GM23248 (cell line): ENCODE results near the gene LSM14A. TPM values are rescaled to one million over a fixed set of nuclear protein-coding genes. Genes with fewer than 3 reads are reported as not detected.

Experiments
- DNase-seq: peaks from one replicate; pipeline ENCODE4 v3.0.0-alpha.2; 2015
- H2AFZ ChIP-seq: fragments of 200-600 bp; sonication (generic); 2 replicates; pipeline ENCODE4 v1.6.1; 2016; ENCODE audit warnings: antibody characterized with exemption
- H3F3A ChIP-seq: fragments of 200-600 bp; sonication (generic); 2 replicates; pipeline ENCODE4 v1.6.1; 2016; ENCODE audit warnings: mild to moderate bottlenecking, antibody characterized with exemption, mixed run types; ENCODE audit not compliant: insufficient read depth
- H3K27ac ChIP-seq: fragments of 200-600 bp; sonication (generic); 2 replicates; pipeline ENCODE4 v1.5.1; 2016; ENCODE audit warnings: mild to moderate bottlenecking
- H3K27me3 ChIP-seq: fragments of 200-600 bp; sonication (generic); replicated peaks from 2 replicates; pipeline ENCODE4 v1.6.1; 2016; ENCODE audit warnings: mild to moderate bottlenecking; ENCODE audit not compliant: insufficient read depth
- H3K36me3 ChIP-seq: fragments of 200-600 bp; sonication (generic); 2 replicates; pipeline ENCODE4 v1.6.1; 2016; ENCODE audit warnings: low read depth, mild to moderate bottlenecking
- H3K4me1 ChIP-seq: fragments of 200-600 bp; sonication (generic); 2 replicates; pipeline ENCODE4 v1.6.1; 2016; ENCODE audit warnings: mild to moderate bottlenecking; ENCODE audit not compliant: insufficient read depth
- H3K4me2 ChIP-seq: fragments of 200-600 bp; sonication (generic); one replicate; pipeline ENCODE4 v1.6.1; 2016; ENCODE audit warnings: mild to moderate bottlenecking; ENCODE audit not compliant: unreplicated experiment
- H3K4me3 ChIP-seq: fragments of 200-600 bp; sonication (generic); 2 replicates; pipeline ENCODE4 v1.5.1; 2016; ENCODE audit warnings: mild to moderate bottlenecking
- H3K79me2 ChIP-seq: fragments of 200-600 bp; sonication (generic); 2 replicates; pipeline ENCODE4 v1.6.1; 2016; ENCODE audit warnings: mild to moderate bottlenecking; ENCODE audit not compliant: insufficient read depth
- H3K9ac ChIP-seq: fragments of 200-600 bp; sonication (generic); 2 replicates; pipeline ENCODE4 v1.6.1; 2016; ENCODE audit warnings: mild to moderate bottlenecking
- H3K9me2 ChIP-seq: fragments of 200-600 bp; sonication (generic); 2 replicates; pipeline ENCODE4 v1.6.1; 2016; ENCODE audit warnings: mixed run types, mild to moderate bottlenecking, moderate library complexity; ENCODE audit not compliant: insufficient read depth
- H3K9me3 ChIP-seq: fragments of 200-600 bp; sonication (generic); one replicate; pipeline ENCODE4 v1.6.1; 2017; ENCODE audit warnings: low read depth
- H4K20me1 ChIP-seq: fragments of 200-600 bp; sonication (generic); 2 replicates; pipeline ENCODE4 v1.6.0; 2016; ENCODE audit not compliant: insufficient read depth
- EZH2 ChIP-seq: fragments of 200-600 bp; sonication (generic); IDR thresholded peaks from 2 replicates; pipeline ENCODE4 v1.6.1; 2018; ENCODE audit warnings: antibody characterized with exemption, mild to moderate bottlenecking; ENCODE audit not compliant: insufficient read depth, poor library complexity, severe bottlenecking
- EZH2phosphoT487 ChIP-seq: fragments of 200-600 bp; sonication (generic); IDR thresholded peaks from 2 replicates; pipeline ENCODE4 v1.6.1; 2018; ENCODE audit warnings: antibody characterized with exemption, moderate library complexity, mild to moderate bottlenecking, low read depth; ENCODE audit not compliant: insufficient read depth
- WGBS, 2 experiments: methylation state at CpG; one replicate each; pipeline ENCODE4 v1.1.6; 2015 to 2017; ENCODE audit warnings: low lambda C conversion rate in 2 of 2, low coverage in 1 of 2; ENCODE audit errors: missing lambda C conversion rate in 2 of 2; 5-methylcytosine and 5-hydroxymethylcytosine counted together
- in situ Hi-C: fragments of 300-500 bp; cut with MboI; formaldehyde crosslinking; loops from 2 replicates; pipeline ENCODE4 v1.15.0; 2020
- polyA plus RNA-seq: library from polyadenylated mRNA; unstranded; fragments of >200 nt; fragmentation: Nextera tagmentation; extraction: Ambion mirVana; gene quantifications from 2 replicates; pipeline ENCODE4 v1.2.1, GENCODE V29; 2016
- total RNA-seq: library from RNA; depleted of rRNA; stranded (reverse); fragments of >200 nt; shearing (Covaris generic); gene quantifications from 2 replicates; pipeline ENCODE4 v1.2.3, GENCODE V29; 2014

LSM14A gene
- total and polyA plus RNA-seq, 2 experiments from 2014 or later = 66.1 to 71.7 TPM

DNA sequence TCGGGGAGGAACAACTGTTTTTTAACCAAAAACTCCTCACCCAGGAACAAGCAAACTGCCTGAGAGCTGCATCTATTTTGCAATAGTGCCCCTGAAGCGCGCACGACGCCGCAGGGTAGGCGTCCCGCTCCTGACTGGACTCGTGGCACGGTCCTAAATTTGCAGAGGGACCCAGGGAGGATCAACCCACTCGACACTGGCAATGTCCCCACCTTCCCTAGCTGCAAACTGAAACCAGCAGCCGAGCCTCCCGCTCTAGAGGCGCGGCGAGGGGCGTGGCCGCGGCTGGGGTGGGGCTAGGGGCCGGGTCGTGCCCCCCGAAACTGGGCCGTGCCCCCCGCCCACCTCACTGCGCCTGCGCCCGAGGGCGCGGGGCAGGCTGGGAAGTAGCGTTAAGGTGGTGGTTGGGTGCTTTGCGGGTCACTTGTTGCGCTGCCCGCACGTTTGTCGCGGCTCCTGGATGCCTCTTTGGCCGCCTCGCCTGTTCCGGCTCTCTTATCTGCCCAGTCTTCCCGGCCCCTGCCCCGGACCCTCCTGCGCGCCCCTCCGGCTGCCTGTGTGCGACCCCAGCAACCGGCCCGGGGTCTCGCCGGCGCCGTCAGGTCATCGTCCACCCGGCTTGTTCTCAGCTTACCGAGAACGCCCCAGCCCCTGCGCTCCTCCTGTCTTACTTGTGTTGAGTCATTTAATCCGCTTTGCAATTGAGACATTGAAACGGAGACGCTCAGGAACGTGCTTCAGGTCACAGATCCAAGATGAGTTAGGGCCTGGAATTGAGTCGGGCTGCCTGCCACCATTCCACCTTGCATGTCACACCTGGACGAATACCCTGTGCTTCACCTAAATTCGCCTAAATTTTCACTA lies 37.9 kb upstream of the LSM14A start:
- peaks cover 8% of the 10 kb centered on the region; the same call in 1 of the 2 replicates for H3F3A ChIP-seq
- H3K4me1 ChIP-seq = no peaks in the 10 kb centered on the region
- H3K9ac ChIP-seq = peak overlapping the region; percentile 83
- 2% methylated on average over 41 to 57 of the region's 63 CpGs for WGBS, 2 experiments
- peak overlapping the region; percentile 65 for H3K27ac ChIP-seq
- no peaks in the 10 kb centered on the region for H4K20me1 ChIP-seq
- no peaks in the 10 kb centered on the region for H3K9me3 ChIP-seq
- H3K4me2 ChIP-seq = peak overlapping the region; percentile 86
- no peaks in the 10 kb centered on the region for H3K79me2 ChIP-seq
- no peaks in the 10 kb centered on the region for H3K36me3 ChIP-seq
- no peaks in the 10 kb centered on the region; the same call in 1 of the 2 replicates for H3K27me3 ChIP-seq
- peak; percentile 82 for DNase-seq
- H3K9me2 ChIP-seq = no peaks in the 10 kb centered on the region
- peak overlapping the region; percentile 90 for H3K4me3 ChIP-seq
- TF ChIP-seq EZH2 = no peak
- no peak for TF ChIP-seq EZH2phosphoT487
- H2AFZ ChIP-seq = peak overlapping the region; percentile 97
- in situ Hi-C loops = no loop called here

DNA sequence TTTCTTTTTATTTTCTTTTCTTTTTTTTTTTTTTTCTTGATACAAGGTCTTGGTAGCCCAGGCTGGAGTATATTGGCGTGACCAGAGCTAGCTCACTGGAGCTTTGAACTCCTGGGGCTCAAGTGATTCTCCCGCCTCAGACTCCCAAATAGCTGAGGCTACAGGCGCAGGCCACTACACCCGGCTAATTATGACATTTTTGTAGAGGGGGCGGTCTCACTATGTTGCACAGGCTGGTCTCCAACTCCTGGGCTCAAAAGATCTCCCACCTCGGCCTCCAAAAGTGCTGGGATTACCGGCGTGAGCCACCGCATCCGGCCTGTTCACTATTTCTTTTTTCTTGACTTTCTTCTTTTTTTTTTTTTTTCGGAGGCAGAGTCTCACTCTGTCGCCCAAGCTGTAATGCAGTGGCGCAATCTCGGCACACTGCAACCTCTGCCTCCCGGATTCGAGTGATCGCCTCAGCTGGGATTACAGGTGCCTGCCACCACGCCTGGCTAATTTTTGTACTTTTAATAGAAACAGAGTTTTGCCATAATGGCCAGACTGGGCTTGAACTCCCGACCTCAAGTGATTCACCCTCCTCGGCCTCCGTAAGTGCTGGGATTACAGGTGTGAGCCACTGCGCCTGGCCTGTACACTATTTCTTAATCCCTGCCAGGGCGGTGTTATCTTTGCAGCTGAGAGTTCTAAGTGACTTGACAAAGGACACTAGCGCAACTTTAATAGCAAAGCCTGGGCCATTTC lies 37.1 kb upstream of the LSM14A start:
- TF ChIP-seq EZH2phosphoT487 (no peak), EZH2 (no peak)
- in situ Hi-C loops = no loop called here
- H2AFZ ChIP-seq = peak overlapping the region; percentile 97

DNA sequence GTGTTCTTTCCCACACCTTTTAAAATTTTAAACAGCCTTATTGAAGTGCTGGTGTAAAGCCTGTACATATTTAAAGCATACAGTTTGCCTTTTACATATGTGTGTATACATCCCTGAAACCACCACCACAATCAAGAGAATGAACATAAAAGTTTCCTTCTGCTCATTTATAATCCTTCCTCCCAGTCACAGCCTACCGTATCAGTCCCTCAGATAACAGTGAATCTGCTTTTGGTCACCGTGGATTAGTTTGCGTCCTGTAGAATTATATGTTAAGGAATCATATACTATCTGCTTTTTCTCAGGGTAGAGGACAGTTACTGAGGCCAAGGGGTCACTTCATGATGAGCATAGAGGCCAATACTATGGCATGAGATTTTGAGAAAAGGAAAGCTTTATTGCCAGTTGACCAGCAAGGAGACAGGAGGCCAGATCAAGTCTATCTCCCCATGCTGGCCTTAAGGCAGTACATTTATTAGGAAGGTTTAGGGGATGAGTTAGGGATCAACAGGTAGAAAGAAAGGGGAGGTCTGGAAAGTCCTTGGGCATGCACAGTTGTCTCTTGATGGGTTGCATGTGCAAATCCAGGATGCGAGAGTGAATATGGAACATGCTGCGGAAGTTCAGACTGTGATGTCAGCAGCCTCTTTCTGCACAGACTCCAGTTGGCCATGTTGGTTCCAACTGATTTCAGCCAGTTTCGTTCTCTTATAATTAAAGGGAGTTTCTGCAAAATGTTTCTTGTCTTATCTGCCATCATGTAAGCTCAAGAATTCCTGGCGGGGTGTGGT lies 36.3 kb upstream of the LSM14A start:
- Histone ChIP-seq H3F3A (peaks cover 8% of the 10 kb centered on the region; the same call in 1 of the 2 replicates), H3K27ac (no peak overlapping the region), H3K79me2 (no peaks in the 10 kb centered on the region), H3K4me1 (no peaks in the 10 kb centered on the region), H4K20me1 (no peaks in the 10 kb centered on the region), H3K4me3 (no peak overlapping the region), H3K9me2 (no peaks in the 10 kb centered on the region), H3K9ac (no peak overlapping the region), H3K27me3 (no peaks in the 10 kb centered on the region; the same call in 1 of the 2 replicates), H3K9me3 (no peaks in the 10 kb centered on the region), H2AFZ (no peak overlapping the region), H3K4me2 (no peak overlapping the region), H3K36me3 (no peaks in the 10 kb centered on the region)
- no peak for DNase-seq
- WGBS, 2 experiments = 74% methylated on average over 7 of the region's 7 CpGs
- in situ Hi-C loops = no loop called here
- TF ChIP-seq EZH2 (no peak), EZH2phosphoT487 (no peak)

More for the DNA sequence above, 37.1 kb upstream of the LSM14A start:
- H3K4me2 ChIP-seq = peak overlapping the region; percentile 86
- no peak for DNase-seq
- no peaks in the 10 kb centered on the region for H3K36me3 ChIP-seq
- no peaks in the 10 kb centered on the region for H4K20me1 ChIP-seq
- H3K79me2 ChIP-seq = no peaks in the 10 kb centered on the region
- peak overlapping the region; percentile 65 for H3K27ac ChIP-seq
- no peaks in the 10 kb centered on the region; the same call in 1 of the 2 replicates for H3K27me3 ChIP-seq
- peaks cover 8% of the 10 kb centered on the region; the same call in 1 of the 2 replicates for H3F3A ChIP-seq
- WGBS, 2 experiments = 76 to 80% methylated on average over 22 to 24 of the region's 24 CpGs
- H3K9ac ChIP-seq = peak overlapping the region; percentile 83
- H3K4me1 ChIP-seq = no peaks in the 10 kb centered on the region
- no peaks in the 10 kb centered on the region for H3K9me2 ChIP-seq
- H3K9me3 ChIP-seq = no peaks in the 10 kb centered on the region
- peak overlapping the region; percentile 90 for H3K4me3 ChIP-seq

DNA sequence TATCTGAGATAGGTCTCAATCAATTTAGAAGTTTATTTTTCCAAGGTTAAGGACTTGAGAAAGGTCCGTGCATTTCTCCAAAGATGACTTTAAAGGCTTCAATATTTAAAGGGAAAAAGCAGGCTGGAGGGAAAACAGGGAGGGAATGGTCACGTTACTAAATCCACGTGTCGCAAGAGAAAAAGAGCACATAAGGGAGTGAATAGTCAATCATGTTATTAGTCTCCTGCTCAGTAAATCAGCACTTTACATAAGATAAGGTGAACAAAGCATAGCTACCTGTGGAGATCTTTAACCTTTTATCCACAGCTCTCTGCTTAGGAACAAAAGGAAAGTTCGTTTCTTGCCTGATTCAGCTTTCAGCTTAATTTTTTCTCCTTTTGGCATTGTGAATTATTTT lies 31.3 kb upstream of the LSM14A start:
- TF ChIP-seq EZH2 (no peak), EZH2phosphoT487 (no peak)
- in situ Hi-C loops = no loop called here
- Histone ChIP-seq H3K9ac (no peak overlapping the region), H3K9me3 (no peaks in the 10 kb centered on the region), H3K36me3 (no peaks in the 10 kb centered on the region), H3F3A (peaks cover 1% of the 10 kb centered on the region; the same call in 1 of the 2 replicates), H3K4me1 (no peaks in the 10 kb centered on the region), H3K79me2 (no peaks in the 10 kb centered on the region), H3K27me3 (no peaks in the 10 kb centered on the region; the same call in 1 of the 2 replicates), H2AFZ (no peak overlapping the region), H3K27ac (no peak overlapping the region), H3K4me3 (no peak overlapping the region), H3K9me2 (no peaks in the 10 kb centered on the region), H3K4me2 (no peak overlapping the region), H4K20me1 (no peaks in the 10 kb centered on the region)
- no peak for DNase-seq
- WGBS, 2 experiments = 25 to 33% methylated on average over 5 of the region's 5 CpGs
